ENCODE measurements around the gene RAB11FIP4. TPM values are rescaled to one million over a fixed set of nuclear protein-coding genes. Genes with fewer than 3 reads are reported as not detected.
A peak's percentile ranks its signal among the peaks of the same experiment; 100 is the strongest.

The RAB11FIP4 gene
- total RNA-seq, 1 experiment from 2014 or later: 34.1 TPM

DNA sequence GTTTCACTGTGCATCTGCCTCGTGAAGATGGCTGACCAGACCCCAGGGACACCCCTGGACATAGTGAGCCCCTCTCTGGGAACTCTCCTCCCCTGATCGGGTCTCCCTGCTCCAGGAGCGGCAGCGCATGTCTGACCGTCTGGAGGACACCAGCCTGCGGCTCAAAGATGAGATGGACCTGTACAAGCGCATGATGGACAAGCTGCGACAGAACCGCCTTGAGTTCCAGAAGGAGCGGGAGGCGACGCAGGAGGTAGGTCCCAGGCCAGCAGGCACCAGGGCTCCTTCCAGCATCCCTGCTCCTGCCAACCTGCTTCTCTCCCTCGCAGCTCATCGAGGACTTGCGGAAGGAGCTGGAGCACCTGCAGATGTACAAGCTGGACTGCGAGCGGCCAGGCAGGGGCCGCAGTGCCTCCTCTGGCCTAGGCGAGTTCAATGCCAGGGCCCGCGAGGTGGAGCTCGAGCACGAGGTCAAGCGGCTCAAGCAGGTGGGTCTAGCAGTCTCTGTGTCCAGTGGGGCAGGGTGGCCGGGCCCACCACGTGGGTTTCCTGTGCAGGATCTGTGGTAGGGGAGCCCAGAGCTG is 136.9 kb downstream of the RAB11FIP4 start:
- in situ Hi-C loops (cut with HindIII; ENCODE audit: low sequenced_read_pairs): no loop called here
- no peak for DNase-seq (ENCODE audit: low spot score)

DNA sequence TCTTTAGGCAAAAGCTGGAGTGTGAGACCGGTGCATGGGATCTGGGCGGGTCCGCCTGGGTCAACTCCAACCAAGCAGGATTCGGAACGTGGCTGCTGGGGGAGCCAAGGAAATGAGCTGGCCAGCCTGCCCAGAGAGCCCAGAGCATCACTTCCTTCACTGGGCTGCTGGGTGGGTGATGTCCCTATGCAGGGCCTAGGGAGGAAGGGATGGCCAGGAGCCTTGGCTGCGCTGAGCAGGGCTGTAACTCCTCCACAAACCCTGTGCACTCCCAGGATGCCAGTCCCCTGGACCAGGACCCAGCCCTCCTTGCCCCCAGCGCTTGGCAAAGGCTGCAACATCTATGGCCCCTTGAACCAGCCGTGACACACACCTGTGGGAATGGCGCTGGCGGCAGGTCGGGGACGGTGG is 138.4 kb downstream of the RAB11FIP4 start:
- DNase-seq (ENCODE audit: low spot score): no peak
- in situ Hi-C loops (cut with HindIII; ENCODE audit: low sequenced_read_pairs): no loop called here

DNA sequence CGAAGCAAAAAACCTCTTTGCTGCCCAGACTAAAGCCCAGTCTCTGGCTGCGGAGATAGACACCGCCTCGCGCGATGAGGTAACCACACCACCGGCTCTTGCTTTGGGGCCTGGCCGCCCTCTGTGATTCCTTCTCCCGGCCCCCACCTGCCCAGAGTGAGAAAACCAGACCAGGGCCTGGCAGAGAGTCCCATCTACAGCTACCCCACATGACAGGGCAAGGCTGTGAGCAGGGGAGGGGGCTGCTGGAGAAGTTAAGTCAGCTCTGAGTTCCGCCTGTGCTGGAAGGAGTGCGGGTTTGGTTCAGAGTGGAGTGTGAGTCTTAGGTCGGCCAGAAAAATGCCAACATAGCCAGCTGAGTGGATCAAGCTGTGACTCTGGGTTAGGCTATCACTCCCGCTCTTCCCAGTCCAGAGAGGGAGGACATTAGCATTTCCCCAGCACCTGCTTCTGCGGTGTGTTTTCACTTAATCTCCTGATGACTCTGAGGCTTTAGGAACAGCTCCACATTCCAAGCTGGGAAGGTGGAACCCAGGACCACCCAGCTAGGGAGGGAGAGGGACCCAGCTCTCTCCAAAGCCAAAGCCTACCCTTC is 139.0 kb downstream of the RAB11FIP4 start:
- in situ Hi-C loops (cut with HindIII; ENCODE audit: low sequenced_read_pairs): no loop called here

DNA sequence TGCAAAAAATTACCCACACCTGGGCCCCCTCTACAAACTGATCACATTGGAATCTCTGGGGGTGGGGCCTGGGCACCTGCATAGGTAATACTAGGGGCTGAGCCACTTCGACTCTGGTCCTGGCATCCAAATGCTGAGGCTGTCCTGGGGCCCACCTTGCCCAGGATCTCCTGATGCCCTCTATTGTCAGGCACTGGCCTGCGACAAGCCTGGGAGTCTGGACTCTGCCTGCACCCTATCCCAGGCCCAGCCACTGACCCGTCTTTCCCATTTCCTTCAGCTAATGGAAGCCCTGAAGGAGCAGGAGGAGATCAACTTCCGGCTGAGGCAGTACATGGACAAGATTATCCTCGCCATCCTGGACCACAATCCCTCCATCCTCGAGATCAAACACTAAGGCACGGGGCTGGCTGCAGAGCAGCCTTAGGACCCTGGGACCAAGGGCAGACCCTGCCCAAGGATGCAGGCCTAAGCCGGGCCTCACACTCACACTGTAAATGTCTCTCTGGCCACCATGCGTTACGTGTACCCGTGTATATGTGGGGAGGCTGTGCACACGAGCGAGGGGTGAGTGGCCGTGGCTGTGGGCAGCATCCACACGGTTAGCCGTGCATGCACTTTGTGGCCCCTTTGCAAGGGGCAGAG is 140.0 kb downstream of the RAB11FIP4 start:
- no peak for DNase-seq (ENCODE audit: low spot score)
- in situ Hi-C loops (cut with HindIII; ENCODE audit: low sequenced_read_pairs): no loop called here

More for the DNA sequence above, 139.0 kb downstream of the RAB11FIP4 start:
- no peak for DNase-seq (ENCODE audit: low spot score)

DNA sequence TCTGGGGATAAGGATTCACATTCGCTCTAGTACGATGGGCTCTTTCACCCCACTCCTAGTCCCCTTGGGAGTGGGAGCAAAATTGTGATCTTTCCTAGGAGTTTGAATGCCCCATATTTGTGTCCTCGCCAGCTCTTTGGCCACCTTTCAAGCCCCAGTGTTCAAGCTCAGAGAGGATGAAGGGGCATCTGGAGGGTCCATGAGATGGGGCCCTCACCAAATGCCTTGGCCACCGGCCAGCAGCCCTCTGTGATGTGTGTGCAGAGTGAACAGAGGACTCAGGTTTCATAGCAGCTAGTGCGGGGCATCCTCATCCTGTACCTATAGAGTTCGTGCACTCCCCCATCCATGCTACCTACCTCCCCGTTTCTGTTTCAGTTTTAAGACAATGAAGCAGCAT is 140.6 kb downstream of the RAB11FIP4 start:
- DNase-seq (ENCODE audit: low spot score): no peak
- in situ Hi-C loops (cut with HindIII; ENCODE audit: low sequenced_read_pairs): no loop called here

DNA sequence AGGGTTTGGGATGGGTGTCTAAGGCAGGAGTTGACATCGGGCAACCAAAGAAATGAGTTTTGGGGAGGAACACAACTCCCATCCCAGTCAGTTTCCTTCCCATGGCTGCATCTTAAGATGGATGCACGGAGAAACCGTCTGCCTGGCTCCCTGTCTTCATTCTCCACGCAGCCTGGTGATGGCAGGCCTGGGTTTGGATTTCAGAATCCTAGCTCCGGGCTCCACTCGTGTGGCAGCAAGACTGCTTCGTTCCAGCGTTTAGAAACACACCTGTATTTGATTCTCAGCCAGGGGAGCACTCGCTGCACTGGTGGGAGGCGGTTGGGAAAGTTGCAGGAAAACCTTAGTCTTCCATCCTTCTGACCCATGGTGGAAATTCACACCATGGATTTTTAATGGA is 141.1 kb downstream of the RAB11FIP4 start:
- in situ Hi-C loops (cut with HindIII; ENCODE audit: low sequenced_read_pairs): no loop called here
- DNase-seq (ENCODE audit: low spot score): no peak

DNA sequence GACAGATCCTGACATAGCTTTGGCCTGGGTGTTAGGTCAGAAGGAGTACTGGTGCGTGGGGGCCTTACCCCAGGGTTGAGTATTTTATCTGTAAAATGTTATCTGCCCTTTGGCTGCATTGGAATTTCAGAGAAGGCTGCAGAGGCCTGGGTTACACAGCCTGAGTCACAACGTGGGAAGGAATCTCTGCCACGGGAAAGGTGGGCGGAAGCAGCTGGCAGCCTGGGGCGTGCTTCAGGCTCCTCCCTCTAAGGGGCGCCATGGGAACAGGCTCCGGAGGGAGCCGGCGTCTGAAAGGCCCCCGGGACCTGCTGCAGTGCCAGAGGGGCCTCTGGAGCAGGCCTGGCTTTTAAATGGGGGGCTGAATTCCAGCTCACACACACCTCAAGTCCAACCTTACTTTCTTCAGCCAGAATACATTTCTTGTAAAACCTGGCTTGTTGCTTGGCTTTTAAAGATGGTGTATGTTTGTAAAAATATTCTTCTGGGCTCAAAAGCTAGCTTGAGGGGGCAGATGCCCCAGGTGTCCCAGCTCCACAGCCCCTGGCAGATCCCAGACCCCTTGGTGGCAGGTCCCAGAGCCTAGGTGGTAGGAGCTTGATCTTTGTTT is 142.2 kb downstream of the RAB11FIP4 start:
- no peak for DNase-seq (ENCODE audit: low spot score)
- in situ Hi-C loops (cut with HindIII; ENCODE audit: low sequenced_read_pairs): no loop called here

DNA sequence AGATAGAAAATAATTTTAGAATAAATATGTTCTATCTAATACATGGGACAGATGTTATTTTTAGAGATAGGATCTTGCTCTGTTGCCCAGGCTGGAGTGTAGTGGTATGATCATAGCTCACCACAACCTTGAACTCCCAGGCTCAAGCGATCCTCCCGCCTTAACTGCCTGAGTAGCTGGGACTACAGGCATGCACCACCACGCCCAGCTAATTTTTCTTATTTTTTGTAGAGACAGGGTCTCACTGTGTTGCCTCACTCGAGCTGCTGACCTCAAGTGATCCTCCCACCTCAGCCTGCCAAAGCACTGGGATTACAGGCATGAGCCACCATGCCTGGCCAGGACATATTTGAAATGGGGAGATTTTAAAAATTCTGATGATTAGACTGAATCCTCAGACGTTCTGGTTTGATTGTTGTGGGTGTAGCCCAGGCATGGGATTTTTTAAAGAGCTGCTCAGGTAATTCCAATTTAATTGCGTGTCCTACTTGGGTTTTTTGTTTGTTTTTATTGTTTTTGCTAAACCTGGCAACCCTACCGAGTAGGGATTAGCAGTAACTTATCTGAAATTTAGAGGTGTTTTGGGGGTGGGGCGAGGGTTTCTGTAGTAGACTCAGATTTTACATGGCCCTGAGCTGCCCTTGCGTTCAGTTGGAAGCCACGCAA is 142.9 kb downstream of the RAB11FIP4 start:
- in situ Hi-C loops (cut with HindIII; ENCODE audit: low sequenced_read_pairs): no loop called here
- DNase-seq (ENCODE audit: low spot score): no peak

DNA sequence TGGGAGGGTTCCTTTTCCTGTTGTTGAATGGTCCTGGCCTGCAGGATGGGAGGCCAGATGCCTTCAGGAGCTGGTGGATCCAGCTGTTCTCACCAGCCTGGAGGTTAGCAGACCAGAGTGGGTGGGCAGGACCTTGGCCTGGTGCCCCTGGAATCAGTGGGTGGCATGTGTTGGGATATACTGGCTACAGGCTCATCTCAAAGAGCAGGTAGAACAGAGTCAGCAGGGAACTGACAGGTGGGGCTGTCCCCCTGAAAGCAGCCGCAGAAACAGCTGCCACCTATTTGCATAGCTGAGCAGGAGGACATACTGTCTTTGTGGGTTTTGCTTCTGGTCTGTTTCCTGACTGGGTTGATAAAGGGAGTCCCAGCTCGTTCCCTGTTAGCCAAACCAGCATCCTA is 144.1 kb downstream of the RAB11FIP4 start:
- in situ Hi-C loops (cut with HindIII; ENCODE audit: low sequenced_read_pairs): no loop called here
- no peak for DNase-seq (ENCODE audit: low spot score)

DNA sequence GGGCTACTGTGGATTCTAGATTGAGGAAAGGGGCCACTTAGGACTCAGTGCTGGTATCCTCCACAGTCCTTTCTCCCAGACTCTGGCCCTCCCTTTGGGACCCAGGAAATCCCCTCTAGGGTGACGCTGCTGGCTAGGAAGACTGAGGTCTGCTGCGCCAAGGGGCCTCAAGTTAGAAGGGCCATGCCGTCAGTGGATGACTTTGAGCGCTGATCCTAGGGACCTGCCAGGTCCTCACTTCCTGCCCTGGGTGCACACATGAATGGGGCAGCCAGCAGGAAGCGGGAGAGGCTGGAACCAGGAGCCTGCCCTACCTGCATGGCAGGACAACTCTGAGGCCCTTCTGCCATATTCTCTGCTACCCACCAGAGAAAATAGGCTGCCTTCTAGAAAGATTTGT is 145.0 kb downstream of the RAB11FIP4 start:
- DNase-seq (ENCODE audit: low spot score): no peak
- in situ Hi-C loops (cut with HindIII; ENCODE audit: low sequenced_read_pairs): no loop called here

DNA sequence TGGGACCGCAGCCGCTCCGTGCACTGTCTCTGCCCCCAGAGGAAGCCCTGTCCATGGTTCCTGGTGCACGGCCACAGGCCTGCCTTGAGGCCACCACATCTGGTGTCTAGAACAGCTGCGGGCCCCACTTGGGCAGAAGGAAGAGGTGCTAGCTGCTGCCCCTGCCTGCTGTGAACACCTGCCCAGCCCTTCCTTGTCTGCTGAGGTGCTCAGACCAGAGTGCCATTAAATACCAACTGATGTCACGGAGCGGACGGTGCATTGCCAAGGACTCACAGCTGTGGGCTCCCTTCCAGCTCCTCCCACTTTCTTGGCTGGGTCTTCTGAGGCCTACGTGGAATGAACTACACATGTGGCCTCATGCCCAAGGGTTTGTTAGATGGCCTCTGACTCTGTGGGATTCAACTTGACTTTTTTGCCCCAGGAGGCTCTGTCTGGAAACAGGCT is 146.1 kb downstream of the RAB11FIP4 start:
- no peak for DNase-seq (ENCODE audit: low spot score)
- in situ Hi-C loops (cut with HindIII; ENCODE audit: low sequenced_read_pairs): no loop called here

DNA sequence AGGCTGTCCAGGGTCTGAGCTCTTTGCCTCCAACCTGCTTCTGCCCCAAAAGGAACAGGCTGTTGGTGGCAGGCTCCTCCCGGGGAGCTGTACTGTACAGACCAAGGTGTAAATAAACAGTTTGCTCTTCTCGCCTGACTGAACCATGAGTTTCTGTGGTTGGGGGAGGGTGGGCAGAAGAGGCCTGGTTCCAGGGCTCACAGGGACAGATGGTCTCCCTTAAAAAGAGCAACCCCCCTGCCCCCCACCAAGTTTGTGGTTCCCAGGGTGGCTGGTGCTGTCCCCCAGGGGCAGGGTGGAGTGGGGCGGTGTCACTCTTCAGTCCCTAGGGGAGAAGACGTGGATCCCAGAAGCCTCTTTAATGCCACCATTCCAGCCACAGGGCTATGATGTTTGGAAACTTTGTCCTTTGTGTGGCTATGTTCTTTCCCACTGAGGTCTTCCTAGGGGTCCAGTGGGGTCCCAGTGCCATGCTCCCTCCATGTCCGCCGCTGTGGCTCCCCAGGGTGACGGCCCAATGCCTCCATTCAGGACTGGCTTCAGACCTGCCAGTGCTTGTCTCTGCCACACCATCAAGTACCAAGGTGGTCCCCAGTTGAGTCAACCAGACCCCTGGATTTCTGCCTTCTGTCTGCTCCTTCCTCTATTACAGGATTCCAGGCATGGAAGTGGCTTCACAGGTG is 146.7 kb downstream of the RAB11FIP4 start:
- in situ Hi-C loops (cut with HindIII; ENCODE audit: low sequenced_read_pairs): no loop called here
- DNase-seq (ENCODE audit: low spot score): no peak

DNA sequence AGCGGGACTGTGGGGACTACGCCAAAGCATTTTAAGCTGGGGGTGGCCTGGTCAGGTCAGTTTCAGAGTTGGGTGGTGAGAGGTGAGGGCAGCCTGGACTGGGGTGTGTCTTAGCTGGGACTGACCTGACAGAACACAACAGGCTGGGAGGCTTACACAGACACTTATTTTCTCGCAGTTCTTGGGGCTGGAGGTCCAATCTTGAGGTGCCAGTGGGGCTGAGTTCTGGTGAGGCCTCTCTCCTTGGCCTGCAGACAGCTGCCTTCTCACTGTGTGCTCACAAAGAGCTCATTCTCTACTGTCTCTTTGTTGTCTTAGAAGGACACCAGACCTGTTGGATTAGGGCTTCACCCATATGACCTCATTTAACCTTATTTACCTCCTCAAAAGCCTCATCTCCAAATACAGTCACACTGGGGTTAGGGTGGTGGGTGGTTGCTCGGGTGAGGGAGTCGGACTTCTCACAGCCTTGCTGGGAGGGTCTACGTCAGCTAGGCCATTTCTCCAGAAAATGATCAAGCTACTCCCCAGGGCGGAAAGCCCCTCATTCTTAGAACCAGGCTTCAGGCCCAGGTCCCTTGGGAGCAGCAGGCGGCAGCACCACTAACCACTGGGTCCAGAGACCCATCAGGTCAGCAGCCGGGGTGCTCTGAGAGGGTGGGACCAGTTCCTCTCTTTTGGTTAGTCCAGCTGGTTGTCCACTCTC is 149.3 kb downstream of the RAB11FIP4 start:
- no peak for DNase-seq (ENCODE audit: low spot score)
- in situ Hi-C loops (cut with HindIII; ENCODE audit: low sequenced_read_pairs): no loop called here

DNA sequence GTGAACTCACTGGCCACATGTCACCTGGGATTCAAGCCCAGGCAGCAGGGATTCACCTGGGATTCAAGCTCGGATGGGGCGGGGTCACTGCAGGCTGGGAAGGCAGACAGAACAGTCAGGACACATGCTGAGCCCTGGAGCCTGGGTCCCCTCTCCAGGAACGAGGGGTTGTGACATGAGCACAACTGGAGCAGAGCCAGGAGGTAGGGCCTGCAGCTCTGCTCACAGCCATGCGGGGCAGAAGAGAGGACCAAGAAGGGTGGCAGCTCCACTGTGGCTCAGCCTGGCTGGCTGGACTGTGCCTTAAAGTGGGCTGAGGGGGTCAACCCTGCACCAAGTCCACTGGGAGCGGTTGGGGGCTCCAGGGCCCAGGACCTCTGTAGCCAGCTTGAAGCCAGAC is 150.1 kb downstream of the RAB11FIP4 start:
- in situ Hi-C loops (cut with HindIII; ENCODE audit: low sequenced_read_pairs): no loop called here

DNA sequence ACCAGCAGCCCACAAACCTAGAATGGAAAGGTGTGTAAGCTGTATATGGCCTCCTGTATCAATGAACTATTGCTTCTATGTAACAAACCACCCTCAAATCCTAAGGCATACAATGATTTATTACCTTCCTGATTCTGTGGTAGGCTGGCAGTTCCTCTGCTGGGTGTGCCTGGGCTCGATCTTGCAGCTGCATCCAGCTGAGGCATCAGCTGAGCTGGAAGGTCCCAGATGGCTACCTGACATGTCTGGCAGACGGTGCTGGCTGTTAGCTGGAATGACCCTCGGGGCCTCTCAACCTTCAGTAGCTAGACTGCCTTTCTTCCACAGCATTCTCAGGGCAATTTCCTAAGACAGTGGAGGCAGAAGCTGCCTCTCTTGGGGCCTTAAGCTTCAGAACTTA is 152.7 kb downstream of the RAB11FIP4 start:
- in situ Hi-C loops (cut with HindIII; ENCODE audit: low sequenced_read_pairs): no loop called here
- DNase-seq (ENCODE audit: low spot score): no peak

More for the DNA sequence above, 150.1 kb downstream of the RAB11FIP4 start:
- DNase-seq (ENCODE audit: low spot score): no peak

DNA sequence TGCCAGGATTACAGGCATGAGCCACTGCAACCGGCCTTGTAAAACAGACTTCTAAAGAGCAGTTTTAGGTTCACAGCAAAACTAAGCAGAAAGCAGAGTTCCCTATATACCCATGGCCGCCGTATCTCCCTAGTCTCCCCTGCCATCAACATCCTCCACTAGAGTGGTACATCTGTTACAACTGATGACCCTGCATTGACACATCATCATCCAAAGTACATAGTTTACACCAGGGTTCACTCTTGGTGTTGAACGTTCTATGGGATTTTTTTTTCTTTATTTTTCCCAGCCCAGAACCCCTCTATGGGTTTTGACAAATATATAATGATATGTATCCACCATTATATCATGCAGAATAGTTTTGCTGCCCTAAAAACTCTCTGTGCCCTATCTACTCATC is 155.2 kb downstream of the RAB11FIP4 start:
- in situ Hi-C loops (cut with HindIII; ENCODE audit: low sequenced_read_pairs): no loop called here
- no peak for DNase-seq (ENCODE audit: low spot score)

DNA sequence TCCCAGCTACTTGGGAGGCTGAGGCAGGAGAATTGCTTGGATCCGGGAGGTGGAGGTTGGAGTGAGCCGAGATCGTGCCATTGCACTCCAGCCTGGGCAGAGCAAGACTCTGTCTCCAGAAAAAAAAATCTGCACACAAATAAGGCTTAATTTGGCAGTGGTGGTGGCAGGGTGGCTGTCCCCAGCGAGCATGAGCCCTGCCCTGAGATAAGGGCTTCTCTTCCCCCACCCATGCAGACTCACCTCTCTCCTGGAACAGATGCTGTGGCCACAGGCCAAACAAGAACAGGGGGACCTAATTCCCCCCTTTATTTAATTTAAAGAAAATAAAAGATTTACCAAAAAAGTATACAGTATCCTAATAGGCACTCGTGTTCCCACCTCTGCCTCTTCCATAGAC is 157.2 kb downstream of the RAB11FIP4 start:
- in situ Hi-C loops (cut with HindIII; ENCODE audit: low sequenced_read_pairs): no loop called here
- peak; percentile 43 for DNase-seq (ENCODE audit: low spot score)

DNA sequence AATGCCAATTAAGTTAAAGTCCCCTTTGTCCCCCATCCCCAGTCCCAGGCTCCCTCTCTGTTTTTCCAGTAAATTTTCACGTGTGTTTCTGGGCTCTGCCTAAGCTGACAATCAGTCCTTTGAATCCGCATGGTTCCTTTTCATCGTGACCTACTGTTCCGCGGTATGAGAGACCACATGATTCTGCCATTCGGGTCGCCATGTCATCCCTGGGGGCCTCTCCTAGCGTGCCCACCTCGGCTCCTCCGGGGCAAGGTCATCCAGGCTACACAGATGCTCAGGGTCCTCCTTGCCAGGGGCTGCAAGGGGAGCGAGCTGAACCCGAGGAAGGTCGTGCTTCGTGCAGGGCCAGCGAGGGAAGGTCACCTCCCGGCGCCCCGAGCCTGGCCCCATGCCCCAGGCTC is 157.6 kb downstream of the RAB11FIP4 start:
- in situ Hi-C loops (cut with HindIII; ENCODE audit: low sequenced_read_pairs): no loop called here
- DNase-seq (ENCODE audit: low spot score): peak; percentile 51
